Esophagus squamous epithelium (tissue), 5 donors: ENCODE measurements around the gene TASOR2. TPM values are rescaled to one million over a fixed set of nuclear protein-coding genes. Genes with fewer than 3 reads are reported as not detected.
A peak's percentile ranks its signal among the peaks of the same experiment; 100 is the strongest.

Experiments used
- DNase-seq: peaks from one replicate; lab custom pipeline; 2025; lab: John Stamatoyannopoulos, UW
- H3K27ac ChIP-seq, 4 donors: fragments of 200-600 bp; sonication (generic); one replicate each; pipeline ENCODE4 v1.5.1; 2016 to 2019; ENCODE audit warnings: mild to moderate bottlenecking in 1 of 4
- H3K27me3 ChIP-seq, 4 donors: fragments of 200-600 bp; sonication (generic); 1 replicate in 3 of 4; 2 replicates in 1 of 4; pipeline versions ENCODE4 v1.5.1 to v1.6.0; 2017 to 2021; ENCODE audit warnings: antibody characterized with exemption in 1 of 4
- H3K36me3 ChIP-seq, 3 donors: fragments of 200-600 bp; sonication (generic); one replicate each; pipeline ENCODE4 v1.5.1; 2016 to 2019
- H3K4me1 ChIP-seq, 3 donors: fragments of 200-600 bp; sonication (generic); one replicate each; pipeline ENCODE4 v1.5.1; 2017 to 2019
- H3K4me3 ChIP-seq, 4 donors: fragments of 200-600 bp; sonication (generic); 1 replicate in 3 of 4; 2 replicates in 1 of 4; pipeline ENCODE4 v1.5.1; 2016 to 2019; ENCODE audit warnings: mild to moderate bottlenecking in 2 of 4, moderate library complexity in 1 of 4
- H3K9me3 ChIP-seq, 3 donors: fragments of 200-600 bp; sonication (generic); one replicate each; pipeline ENCODE4 v1.5.1; 2016 to 2019
- POLR2A ChIP-seq, 4 donors: fragments of 450-650 bp; IDR thresholded peaks; one replicate each; pipeline ENCODE4 v1.6.1; 2017; ENCODE audit warnings: antibody characterized with exemption in 4 of 4, mild to moderate bottlenecking in 4 of 4, moderate library complexity in 3 of 4
- WGBS, 2 donors: methylation state at CpG; one replicate each; pipeline ENCODE4 v1.1.5; 2018; 5-methylcytosine and 5-hydroxymethylcytosine counted together
- intact Hi-C: fragments of 100-400 bp; cut with DNase I; formaldehyde crosslinking; loops from one replicate; pipeline ENCODE4 v1.15.0; 2022
- total RNA-seq, 4 donors: library from RNA; depleted of rRNA; stranded (reverse); fragments of >200 nt; gene quantifications; one replicate each; pipeline ENCODE4 v1.1.0, GENCODE V29; 2016
- TF ChIP-seq, protein P1 (sequence below), 6 experiments: fragments of 450-650 bp in 4 of 6; fragments of 200-600 bp in 2 of 6; sonication (generic) in 2 of 6; IDR thresholded peaks; one replicate each; pipeline ENCODE4 v1.5.1; 2016 to 2019; ENCODE audit warnings: antibody characterized with exemption in 6 of 6, mild to moderate bottlenecking in 4 of 6, moderate library complexity in 4 of 6
- donor health status: DM: yes; HTN: yes; CAD: no.

Gene TASOR2
- total RNA-seq, 4 donors from 2014 or later, result 18.0 to 86.8 (median 41.4) TPM

DNA sequence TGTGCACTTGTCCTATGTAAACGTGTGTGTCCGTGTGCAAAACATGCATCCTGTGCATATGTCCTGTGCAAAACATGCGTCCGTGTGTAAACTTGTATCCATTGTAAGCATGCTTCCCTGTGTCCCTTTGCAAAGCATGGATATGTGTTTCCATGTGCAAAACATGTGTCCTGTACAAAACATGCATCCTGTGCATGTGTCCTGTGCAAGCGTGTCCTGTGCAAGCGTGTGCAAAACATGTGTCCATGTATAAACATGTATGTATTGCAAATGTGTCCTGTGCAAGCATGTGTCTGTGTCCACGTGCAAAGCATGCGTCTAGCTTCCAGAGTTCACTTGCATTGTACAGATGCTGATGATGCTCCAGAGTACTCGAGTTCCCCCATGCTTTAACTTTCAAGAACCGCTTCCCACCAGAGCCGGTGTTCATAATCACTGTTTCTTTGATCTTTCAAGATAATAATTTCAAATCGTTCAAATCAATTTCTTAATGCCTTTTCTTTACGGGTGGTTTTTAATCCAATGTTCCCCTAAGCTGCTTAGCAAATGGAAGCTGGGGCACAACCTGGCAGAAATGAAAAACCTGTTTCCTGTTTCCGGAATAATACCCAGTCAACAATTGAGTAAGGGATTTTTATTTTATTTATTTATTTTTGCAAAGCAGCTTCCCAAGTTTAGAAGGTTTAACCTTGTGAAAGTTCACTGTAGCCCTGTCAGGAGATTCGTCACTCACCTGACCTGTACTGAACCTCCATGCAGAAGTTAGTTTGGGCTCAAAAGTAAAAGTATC is 17.6 kb upstream of the TASOR2 start:
- Histone ChIP-seq H3K4me3 (peak overlapping the region; percentile 82 to 97 (median 90)), H3K36me3 (no peaks in the 10 kb centered on the region), H3K27me3 (no peaks in the 10 kb centered on the region), H3K9me3 (no peaks in the 10 kb centered on the region), H3K4me1 (peaks cover 17 to 47% (median 18%) of the 10 kb centered on the region in 3 donors), H3K27ac (peak overlapping the region in 1 of 4 donors; percentile 88)
- WGBS, 2 donors, result 38 to 41% methylated on average over 14 to 15 of the region's 15 CpGs
- no peak for DNase-seq
- no peak for TF ChIP-seq POLR2A (IDR thresholded peaks at IDR 0.05)
- TF ChIP-seq, protein P1, sequence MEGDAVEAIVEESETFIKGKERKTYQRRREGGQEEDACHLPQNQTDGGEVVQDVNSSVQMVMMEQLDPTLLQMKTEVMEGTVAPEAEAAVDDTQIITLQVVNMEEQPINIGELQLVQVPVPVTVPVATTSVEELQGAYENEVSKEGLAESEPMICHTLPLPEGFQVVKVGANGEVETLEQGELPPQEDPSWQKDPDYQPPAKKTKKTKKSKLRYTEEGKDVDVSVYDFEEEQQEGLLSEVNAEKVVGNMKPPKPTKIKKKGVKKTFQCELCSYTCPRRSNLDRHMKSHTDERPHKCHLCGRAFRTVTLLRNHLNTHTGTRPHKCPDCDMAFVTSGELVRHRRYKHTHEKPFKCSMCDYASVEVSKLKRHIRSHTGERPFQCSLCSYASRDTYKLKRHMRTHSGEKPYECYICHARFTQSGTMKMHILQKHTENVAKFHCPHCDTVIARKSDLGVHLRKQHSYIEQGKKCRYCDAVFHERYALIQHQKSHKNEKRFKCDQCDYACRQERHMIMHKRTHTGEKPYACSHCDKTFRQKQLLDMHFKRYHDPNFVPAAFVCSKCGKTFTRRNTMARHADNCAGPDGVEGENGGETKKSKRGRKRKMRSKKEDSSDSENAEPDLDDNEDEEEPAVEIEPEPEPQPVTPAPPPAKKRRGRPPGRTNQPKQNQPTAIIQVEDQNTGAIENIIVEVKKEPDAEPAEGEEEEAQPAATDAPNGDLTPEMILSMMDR (IDR thresholded peaks at IDR 0.05), result no peak
- intact Hi-C loops, result no loop called here

DNA sequence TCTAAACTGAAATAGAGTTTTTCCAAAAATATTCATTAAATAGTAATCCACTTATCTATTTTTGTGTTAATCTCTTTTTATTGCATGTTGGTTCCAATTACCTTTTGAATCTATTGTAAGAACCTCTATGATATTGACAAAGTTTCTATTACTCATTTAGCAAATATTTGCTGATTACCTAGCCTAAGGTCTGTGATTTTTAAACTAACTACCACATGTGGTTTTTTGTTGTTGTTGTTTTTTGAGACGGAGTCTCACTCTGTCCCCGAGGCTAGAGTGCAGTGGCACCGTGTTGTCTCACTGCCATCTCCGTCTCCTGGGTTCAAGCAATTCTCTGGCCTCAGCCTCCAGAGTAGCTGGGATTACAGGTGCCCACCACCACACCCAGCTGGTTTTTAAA is 16.2 kb upstream of the TASOR2 start:
- no peaks in the 10 kb centered on the region for H3K9me3 ChIP-seq
- H3K4me3 ChIP-seq, result no peak overlapping the region
- H3K4me1 ChIP-seq, result peaks cover 16 to 37% (median 18%) of the 10 kb centered on the region in 3 donors
- no peaks in the 10 kb centered on the region for H3K27me3 ChIP-seq
- TF ChIP-seq, protein P1 (IDR thresholded peaks at IDR 0.05), result no peak
- intact Hi-C loops, result no loop called here
- no peaks in the 10 kb centered on the region for H3K36me3 ChIP-seq
- 77 to 79% methylated on average over 4 of the region's 4 CpGs for WGBS, 2 donors
- no peak for DNase-seq
- H3K27ac ChIP-seq, result no peak overlapping the region

DNA sequence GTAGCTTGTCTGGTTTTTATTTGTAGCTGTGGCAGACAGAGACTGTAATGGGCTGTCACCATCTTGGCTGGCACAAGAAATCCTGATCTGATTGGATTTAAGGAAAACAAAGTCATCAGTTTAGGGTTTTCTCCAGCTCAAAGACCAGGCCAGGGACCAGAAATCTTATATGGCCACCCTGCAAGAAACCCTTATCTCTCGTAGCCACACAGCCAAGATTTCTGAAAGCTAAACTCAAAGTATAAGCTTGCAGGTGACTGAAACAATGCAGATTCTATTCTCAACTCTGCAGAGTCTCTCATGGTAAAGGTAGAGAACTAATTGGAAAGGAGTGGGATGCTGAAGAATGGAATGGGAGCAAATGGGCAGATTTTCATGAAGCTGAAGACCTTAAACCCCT is 15.0 kb upstream of the TASOR2 start:
- no peaks in the 10 kb centered on the region for H3K36me3 ChIP-seq
- DNase-seq, result no peak
- H3K9me3 ChIP-seq, result peaks cover 0 to 7% (median 6%) of the 10 kb centered on the region in 3 donors
- H3K27me3 ChIP-seq, result no peaks in the 10 kb centered on the region
- H3K4me1 ChIP-seq, result peaks cover 9 to 25% (median 16%) of the 10 kb centered on the region in 3 donors
- WGBS, 2 donors, result 100% methylated on average over 1 of the region's 1 CpG
- H3K4me3 ChIP-seq, result no peak overlapping the region
- TF ChIP-seq, protein P1 (IDR thresholded peaks at IDR 0.05), result no peak
- no peak for TF ChIP-seq POLR2A (IDR thresholded peaks at IDR 0.05)
- H3K27ac ChIP-seq, result no peak overlapping the region
- intact Hi-C loops, result no loop called here

DNA sequence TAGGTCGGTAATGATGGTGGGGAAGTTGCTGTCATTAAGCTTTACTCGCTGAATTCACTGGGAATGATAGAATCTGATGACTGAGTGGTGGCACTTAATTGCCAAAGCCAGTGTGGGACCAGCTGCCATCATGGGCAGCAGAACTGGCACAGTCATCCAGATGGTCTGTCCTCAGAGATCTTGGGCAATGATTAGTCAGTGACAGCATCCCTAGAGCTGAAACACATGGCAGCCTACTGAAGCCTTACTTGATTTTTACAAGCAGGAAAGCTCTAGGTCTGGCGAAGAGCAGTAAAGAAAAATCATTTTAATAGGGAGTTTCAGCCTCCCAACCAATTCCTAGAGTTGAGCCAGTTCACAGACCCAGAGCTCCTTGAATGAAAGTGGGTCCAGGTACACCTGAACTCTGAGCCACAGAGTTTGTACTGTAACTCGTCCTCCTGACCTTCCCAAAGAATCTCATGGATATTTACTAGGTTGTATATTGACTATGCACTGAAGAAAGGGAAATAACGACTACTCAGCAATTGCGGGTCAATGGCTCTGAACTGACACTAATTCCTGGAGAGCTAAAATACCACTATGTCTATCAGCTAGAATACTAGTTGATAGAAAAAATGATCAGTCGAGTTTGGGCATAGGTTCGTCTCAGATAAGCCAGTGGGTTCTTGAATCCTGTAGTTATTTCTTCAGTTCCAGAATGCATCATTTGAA is 13.8 kb upstream of the TASOR2 start:
- no peaks in the 10 kb centered on the region for H3K27me3 ChIP-seq
- H3K9me3 ChIP-seq, result peaks cover 0 to 7% (median 6%) of the 10 kb centered on the region in 3 donors
- intact Hi-C loops, result no loop called here
- 66 to 80% methylated on average over 7 to 8 of the region's 8 CpGs for WGBS, 2 donors
- DNase-seq, result no peak
- no peak overlapping the region for H3K27ac ChIP-seq
- TF ChIP-seq, protein P1 (IDR thresholded peaks at IDR 0.05), result no peak
- TF ChIP-seq POLR2A (IDR thresholded peaks at IDR 0.05), result no peak
- peaks cover 6 to 13% (median 8%) of the 10 kb centered on the region in 3 donors for H3K4me1 ChIP-seq
- no peaks in the 10 kb centered on the region for H3K36me3 ChIP-seq
- H3K4me3 ChIP-seq, result no peak overlapping the region
